RCC 7860 (cell line): ENCODE data around the gene IL6ST.
"Not testable (repeated sequence)": the region's sequence is repeated elsewhere in the genome, so short reads cannot be mapped to it uniquely, and the experiment has no call there.

Experiments used
- DNase-seq: peaks from one replicate; pipeline ENCODE4 v3.0.0-alpha.2; 2015; ENCODE audit warnings: low spot score
- FAIRE-seq: peaks from 2 replicates; lab custom pipeline; 2012; peaks lifted over from hg19 to GRCh38; lab: Jason Lieb, UNC

Gene IL6ST

DNA sequence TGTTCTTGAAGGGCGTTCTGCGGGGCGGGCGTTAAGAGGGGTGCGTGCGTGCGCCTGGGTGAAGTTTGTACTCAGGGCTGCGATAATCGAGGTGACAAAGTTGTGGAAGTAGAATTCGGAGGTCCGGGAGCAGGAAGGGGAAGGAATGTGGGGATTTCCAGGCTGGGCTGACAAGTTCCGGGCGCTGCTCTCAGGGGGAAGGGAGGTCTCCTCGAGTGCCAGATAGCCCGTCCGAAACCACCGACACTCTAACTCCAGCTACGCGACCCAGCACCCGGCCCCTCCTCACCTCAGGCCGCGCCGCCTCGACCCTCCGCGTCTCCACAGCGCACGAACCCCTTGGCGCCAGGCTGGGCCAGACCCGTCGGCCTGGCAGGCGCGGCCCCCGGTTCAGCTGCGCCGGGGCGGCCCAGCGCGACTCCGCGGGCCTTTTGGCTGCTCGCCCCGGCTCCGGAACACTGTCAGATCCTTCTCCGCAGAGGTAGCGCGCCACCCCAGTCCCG, at the start of gene IL6ST:
TSS of gene IL6ST (minus strand) at position 469 of the 503 bp plus-strand sequence. CDS start 18,685 bp downstream, outside the sequence.
- DNase-seq (peak; percentile 67), FAIRE-seq (no peak)

DNA sequence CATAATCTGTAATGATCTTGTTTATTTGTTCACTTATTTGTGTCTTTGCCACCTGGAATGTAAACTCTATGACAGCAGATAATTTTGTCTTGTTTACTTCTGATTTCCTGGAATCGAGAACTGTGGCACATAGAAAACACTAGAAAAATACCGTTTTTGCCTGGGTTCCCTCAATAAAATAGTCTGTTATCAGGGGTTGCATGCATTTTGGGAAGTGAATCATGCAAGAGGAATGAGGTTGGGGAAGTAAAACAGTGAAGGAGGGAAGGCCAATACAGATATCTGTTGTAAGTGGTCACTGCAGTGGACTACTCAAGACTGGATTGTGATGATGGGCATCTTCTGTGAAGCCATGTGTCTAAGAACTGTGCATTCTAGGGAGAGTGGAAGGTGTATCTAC, 45.2 kb upstream of the IL6ST start:
- DNase-seq = no peak
- no peak for FAIRE-seq

DNA sequence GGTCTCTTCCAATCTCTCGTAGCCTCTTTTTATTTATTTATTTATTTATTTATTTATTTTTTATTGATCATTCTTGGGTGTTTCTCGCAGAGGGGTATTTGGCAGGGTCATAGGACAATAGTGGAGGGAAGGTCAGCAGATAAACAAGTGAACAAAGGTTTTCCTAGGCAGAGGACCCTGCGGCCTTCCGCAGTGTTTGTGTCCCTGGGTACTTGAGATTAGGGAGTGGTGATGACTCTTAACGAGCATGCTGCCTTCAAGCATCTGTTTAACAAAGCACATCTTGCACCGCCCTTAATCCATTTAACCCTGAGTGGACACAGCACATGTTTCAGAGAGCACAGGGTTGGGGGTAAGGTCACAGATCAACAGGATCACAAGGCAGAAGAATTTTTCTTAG, 43.4 kb upstream of the IL6ST start:
- DNase-seq, FAIRE-seq: not testable (repeated sequence)

DNA sequence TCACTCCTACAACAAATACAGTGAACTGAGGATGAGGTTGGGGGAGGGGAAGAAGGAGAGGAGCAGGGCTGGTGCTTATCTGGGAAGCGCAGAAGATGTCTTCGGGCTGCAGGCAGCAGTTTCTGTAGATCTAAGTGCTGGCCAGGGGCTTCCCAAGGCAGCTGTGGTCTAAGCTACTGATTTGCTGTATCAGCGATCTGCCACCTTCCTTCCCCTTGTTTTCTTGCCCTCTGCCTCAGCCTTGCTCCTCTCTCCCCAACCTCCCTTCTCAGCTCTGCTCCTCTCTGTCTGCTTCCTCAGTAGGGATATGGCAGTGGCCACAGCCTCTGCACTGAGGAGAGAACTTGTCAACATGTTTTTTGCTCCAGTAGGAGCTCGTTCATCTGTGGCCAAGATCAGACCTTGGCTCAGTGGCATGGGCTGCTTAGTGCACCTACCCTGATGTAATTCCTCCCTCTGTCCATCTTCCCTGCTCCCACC, 42.8 kb upstream of the IL6ST start:
- FAIRE-seq = no peak
- no peak for DNase-seq

DNA sequence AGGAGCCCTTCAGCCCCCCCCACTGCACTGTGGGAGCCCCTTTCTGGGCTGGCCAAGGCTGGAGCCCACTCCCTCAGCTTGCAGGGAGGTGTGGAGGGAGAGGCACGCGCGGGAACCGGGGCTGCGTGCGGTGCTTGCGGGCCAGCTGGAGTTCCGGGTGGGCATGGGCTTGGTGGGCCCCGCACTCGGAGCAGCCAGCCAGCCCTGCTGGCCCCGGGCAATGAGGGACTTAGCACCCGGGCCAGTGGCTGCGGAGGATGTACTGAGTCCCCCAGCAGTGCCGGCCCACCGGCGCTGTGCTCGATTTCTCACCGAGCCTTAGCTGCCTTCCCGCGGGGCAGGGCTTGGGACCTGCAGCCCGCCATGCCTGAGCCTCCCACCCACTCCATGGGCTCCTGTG, 40.6 kb upstream of the IL6ST start:
- not testable (repeated sequence) for FAIRE-seq, DNase-seq

DNA sequence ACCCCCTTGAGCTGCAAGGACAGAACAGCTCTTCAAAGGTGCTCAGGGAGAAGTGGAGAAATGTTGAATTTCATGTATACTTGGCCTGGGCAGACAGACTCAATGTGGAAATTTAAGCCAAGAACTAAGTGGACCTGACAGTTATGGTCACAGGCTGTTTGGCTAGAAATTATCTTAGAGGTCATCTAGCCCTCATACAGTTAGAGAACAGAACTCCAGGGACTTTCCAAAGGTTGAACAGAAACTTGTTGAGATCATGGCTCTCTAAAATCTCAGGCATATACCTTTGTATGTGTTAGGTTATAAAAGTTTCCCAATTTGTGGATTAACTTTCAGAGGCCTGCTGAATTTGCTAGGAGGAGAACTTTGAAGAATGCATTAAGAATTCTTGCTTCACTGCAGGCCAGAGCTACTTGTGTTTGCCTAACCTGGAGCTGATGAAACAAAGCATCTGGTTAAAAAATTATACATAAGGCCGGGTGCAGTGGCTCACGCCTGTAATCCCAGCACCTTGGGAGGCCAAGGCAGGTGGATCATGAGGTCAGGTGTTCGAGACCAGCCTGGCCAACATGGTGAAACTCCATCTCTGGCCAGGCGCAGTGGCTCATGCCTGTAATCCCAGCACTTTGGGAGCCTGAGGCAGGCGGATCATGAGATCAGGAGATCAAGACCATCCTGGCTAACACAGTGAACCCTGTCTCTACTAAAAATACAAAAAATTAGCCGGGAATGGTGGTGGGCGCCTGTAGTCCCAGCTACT, 35.3 kb upstream of the IL6ST start:
- not testable (repeated sequence) for FAIRE-seq, DNase-seq

DNA sequence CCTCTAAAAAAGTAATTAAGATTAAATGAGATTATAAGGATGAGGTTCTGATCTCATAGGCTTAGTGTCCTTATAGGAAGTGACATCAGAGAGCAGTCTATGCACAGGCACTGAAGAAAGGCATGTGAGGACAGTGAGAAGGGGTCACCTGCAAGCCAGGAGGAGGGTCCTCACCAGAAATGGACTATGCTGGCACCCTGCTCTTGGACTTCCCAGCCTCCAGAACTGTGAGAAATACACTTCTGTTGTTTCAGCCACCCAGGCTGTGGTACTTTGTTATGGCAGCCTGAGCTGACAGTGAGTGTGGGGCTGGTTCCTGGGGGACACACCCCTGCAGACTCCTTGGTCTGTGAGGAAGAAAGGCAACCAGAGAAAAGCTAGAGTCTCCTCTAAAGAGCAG, 34.7 kb upstream of the IL6ST start:
- no peak for DNase-seq
- no peak for FAIRE-seq

DNA sequence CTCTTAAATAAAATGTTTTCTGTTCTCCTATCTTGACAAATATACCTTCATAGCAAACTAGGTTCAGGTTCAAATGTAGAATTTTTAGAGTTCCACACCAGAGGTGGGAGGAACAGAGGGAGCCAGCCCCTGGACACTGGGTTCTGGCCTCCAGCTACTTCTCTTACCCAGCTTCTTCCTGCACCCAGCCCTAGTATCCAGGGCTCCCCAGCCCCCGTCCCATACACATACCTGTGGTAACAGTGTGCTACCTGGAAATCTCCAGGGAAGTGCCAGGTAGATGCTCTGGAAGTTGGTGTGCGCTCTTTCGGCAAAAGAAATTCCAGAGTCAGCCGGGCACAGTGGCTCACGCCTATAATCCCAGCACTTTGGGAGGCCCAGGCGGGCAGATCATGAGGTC, 33.9 kb upstream of the IL6ST start:
- DNase-seq = no peak
- FAIRE-seq = no peak

DNA sequence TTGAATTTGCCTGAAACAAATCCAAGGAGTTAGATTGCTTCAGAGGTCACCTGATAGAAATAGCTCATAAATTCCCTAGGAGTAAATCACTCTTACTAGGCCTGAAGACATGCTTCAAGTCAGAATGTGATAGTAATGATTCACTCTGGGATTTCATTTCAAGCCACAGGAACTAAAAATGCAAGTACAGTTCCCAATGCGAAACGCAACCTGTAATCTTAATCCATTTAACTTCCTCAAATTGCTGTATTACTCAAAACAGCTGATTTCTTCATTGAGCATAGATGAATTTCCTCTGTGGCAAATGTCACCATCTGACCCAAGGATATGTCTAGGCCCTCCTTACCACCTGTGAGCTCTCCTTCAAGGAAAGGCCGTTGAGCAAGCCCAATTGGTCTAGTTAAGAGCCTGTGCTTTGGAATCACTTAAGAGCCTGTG, 32.1 kb upstream of the IL6ST start:
- DNase-seq (peak; percentile 69), FAIRE-seq (peak; percentile 57)

DNA sequence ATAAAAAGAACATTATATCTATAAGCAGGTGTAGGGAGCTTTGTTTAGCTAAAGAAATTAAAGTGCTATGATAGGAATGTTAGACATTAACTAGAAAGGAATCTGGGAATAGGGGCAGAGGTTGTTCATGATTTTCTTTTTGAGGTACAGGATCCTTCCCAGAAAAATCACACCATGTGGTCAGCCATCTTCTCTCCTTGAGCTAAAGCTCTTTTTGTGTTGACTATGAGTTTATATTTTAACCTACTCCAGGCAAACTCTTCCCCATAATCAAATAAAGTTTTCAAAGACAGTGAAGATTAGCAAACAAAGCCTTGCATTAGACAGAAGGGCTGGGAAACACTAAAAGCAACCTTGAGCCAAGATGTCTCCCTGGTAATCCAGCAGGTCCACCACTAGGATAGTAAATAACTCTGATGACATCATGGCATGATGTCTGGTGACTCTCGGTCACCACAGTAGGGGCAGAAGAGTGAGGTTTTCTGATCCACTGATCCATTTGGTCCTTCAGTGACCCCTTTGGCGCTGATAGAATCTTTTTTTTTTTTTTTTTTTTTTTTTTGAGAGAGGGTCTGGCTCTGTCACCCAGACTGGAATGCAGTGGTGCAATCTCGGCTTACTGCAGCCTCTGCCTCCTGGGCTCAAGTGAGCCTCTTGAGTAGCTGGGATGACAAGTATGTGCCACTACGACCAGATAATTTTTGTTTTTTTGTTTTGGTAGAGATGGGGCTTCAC, 30.6 kb upstream of the IL6ST start:
- no peak for FAIRE-seq
- DNase-seq = peak; percentile 5

DNA sequence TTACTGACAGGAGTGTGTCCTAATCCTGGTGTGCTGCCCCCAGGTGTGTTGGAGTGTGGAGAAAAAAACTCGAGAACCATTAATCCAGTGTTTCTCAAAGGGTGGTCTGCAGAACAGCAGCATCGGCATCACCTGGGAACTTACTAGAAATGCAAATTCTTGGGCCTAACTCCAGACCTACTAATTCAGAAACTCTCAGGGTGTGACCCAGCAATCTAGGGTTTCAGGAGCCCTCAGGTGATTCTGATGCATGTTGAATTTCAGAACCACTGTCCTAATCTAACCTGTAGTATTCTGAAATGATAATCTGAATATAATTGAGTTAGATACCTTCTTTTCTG, 30.0 kb upstream of the IL6ST start:
- DNase-seq = no peak
- FAIRE-seq = no peak

DNA sequence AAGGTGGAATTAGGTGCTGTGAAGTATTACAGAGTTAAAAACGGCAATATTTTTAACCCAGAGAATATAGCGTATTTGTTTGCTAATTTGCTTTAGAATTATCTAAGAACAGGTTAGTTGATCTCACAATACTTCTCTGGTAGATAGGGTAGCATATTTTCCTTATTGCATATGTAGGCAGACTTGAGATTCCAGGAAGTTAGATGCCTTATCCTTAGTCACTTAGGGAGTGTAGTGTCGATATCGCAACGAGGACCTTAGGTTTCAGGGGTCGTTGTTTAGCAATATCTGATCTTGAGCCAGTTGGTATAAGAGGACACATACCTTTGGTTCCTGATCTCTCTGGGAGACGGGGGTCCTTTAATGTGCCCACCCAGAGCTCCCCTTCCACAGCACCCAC, 28.5 kb upstream of the IL6ST start:
- FAIRE-seq (no peak), DNase-seq (no peak)

DNA sequence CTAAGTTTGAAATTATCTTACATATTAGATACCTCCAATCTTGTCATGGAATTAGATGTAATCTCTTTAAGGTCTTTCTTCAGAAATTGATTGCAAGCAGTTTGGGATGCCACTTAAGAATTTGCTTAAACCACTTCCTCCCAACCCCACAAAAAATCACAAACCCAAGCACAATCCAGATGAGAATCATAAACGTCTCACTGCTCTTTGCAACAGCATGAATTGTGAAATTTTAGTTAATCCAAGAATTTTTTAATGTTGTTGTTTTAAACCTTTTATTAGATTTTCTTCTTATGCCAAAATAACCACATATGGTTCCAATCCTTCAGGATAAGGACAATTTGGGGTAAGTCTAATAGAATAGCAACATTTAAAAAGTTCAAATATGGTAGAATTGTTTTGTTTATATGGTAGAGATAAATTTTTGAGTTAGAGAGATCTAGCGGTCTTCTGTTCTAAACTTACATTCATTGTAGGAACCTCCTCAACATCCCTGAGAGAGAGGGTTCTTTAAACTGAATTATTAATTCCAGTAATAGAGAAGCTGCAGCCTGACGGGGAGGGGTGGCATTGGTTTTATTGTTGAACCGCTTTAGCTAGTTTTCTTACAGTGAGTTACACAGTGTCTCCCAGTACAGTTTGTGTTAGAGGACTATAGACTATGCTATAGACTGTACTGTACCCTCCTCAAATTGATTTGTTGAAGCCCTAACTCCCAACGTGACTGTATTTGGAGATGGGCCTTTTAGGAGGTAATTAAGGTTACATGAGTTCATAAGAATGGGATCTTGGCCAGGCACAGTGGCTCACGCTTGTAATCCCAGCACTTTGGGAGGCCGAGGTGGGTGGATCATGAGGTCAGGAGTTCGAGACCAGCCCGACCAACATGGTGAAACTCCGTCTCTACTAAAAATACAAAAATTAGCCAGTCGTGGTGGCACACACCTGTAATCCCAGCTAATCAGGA, 24.8 kb upstream of the IL6ST start:
- DNase-seq (no peak), FAIRE-seq (no peak)

DNA sequence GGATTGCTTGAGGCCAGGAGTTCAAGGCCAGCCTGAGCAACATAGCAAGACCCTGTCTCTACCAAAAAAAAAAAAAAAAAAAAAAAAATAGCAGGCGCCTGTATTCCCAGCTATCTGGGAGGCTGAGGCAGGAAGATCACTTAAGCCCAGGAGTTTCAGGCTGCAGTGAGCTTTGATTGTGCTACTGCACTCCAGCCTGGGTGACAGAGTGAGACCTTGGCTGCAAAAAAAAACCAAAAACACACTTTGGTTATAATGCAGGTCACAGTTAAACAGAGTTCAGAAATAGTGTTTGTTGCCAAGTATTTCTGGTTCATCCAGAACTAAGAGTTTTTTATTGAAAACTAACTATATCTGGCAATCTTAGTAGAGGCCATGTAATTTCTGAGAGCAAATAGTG, 24.1 kb upstream of the IL6ST start:
- FAIRE-seq (no peak), DNase-seq (no peak)

DNA sequence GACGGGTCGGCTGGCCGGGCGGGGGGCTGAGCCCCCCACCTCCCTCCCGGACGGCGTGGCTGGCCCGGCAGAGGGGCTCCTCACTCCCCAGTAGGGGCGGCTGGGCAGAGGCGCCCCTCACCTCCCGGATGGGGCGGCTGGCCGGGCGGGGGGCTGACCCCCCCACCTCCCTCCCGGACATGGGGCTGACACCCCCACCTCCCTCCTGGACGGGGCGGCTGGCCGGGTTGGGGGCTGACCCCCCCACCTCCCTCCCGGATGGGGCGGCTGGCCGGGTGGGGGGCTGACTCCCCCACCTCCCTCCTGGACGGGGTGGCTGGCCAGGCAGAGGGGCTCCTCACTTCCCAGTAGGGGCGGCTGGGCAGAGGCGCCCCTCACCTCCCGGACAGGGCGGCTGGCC, 19.9 kb upstream of the IL6ST start:
- not testable (repeated sequence) for DNase-seq, FAIRE-seq

DNA sequence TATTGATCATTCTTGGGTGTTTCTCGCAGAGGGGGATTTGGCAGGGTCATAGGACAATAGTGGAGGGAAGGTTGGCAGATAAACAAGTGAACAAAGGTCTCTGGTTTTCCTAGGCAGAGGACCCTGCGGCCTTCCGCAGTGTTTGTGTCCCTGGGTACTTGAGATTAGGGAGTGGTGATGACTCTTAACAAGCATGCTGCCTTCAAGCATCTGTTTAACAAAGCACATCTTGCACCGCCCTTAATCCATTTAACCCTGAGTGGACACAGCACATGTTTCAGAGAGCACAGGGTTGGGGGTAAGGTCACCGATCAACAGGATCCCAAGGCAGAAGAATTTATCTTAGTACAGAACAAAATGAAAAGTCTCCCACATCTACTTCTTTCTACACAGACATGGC, 19.2 kb upstream of the IL6ST start:
- FAIRE-seq, DNase-seq: not testable (repeated sequence)

DNA sequence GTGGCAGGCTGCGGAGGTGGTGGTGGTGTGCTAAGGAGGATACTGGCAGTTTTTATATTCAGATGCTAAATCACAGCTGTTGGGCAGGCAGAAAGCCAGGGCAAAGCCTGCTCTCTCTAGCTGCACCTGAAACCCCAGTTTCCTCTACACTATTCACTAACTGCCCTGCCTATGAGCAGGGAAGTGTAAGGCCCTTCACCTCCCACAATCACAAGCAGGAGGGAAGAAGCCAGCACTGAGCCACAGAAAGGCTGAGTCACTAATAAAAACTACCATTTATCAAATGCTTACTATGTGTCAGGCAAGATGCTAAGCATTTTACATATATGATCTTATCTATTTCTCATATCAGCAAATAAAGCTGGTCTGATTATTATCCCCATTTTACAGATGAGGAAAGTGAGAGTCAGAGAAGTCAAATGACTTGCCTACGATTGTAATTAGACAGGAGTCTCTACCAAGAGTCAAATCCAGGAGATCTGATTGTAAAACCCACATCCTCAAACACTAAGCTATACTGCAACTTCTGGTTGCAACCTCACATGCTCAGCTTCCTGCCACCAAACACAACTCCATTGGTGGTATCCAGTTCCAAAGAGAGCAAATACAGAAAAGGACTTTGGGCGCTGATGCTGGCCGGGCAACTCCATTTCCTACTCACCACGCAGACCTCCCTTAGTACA, 17.7 kb upstream of the IL6ST start:
- DNase-seq (peak; percentile 7), FAIRE-seq (no peak)

DNA sequence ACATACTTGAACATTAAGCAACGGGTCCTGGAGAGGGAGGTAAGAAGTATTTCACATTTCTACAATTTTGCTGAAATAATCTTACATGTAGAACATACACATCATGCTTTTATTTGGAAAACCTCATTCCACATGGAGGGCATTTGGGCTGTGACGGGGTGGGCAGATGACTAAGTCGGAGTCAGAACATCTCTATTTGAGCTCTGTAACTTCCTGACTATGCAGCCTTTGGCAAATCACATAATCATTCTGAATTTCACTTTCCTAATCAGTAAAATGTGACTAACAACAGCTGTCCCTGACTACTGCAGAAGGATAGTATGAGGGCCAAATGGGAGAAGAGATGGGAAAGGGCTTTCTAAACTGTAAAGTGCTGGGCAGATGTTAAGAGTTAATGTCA, 17.1 kb upstream of the IL6ST start:
- FAIRE-seq = peak; percentile 8
- peak; percentile 49 for DNase-seq

DNA sequence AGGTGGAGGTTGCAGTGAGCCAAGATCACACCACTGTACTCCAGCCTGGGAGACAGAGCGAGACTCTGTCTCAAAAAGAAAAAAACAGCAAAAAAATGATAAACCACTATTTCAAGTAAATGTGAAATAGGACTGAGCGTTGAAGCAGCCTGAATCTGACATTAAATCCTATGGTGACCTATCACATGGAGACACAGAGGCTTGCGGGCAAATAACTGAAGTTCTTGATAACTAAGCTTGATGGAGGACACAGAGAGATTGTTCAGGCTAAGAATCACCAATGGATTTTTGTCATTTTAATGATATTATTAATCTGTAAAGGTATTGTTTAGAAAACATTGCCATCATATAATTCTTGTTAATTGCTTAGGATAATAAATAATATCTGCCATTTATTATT, 15.7 kb upstream of the IL6ST start:
- DNase-seq = no peak
- FAIRE-seq = no peak

DNA sequence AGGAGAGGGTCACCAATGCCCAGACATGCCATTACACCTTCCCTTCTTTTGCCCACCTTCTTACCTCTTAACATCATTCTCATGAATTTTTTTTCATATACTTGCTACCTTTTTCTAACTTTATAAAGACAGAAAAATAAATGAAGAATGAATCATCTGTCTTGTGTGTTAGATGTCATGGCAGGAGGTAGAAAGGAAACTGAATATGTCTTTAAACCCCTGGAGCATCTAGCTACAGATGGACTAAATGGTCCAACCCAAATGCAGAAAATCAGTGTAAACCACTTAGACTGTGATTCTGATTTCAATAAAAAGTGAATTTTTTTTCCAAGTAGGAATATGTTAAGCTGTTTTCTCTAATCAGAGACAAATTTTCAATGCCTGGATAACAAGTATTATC, 11.8 kb upstream of the IL6ST start:
- FAIRE-seq = no peak
- DNase-seq = no peak
